Activated T-cell treated with anti-CD3 and anti-CD28 coated beads, Interleukin-2, amount 50 U/mL, for 72 hours (primary cell): ENCODE measurements around the gene SYCP1. TPM values are rescaled to one million over a fixed set of nuclear protein-coding genes. Genes with fewer than 3 reads are reported as not detected.
"Not testable (repeated sequence)": the region's sequence is repeated elsewhere in the genome, so short reads cannot be mapped to it uniquely, and the experiment has no call there.

Experiments
- ATAC-seq, 2 donors: fragments of 150-1000 bp; cut with Tn5 transposase; replicated peaks in 1 of 2; 2 replicates each; pipeline ENCODE4 v1.10.0; 2021; ENCODE audit warnings: moderate library complexity in 2 of 2, mild to moderate bottlenecking in 1 of 2
- DNase-seq, 2 donors: peaks; one replicate each; pipeline ENCODE4 v3.0.0; 2021 to 2022; ENCODE audit warnings: mixed read lengths in 1 of 2
- H3K27ac Mint-ChIP-seq: one replicate; pipeline ENCODE4 v1.8.0; 2022; ENCODE audit warnings: mild to moderate bottlenecking, moderate library complexity, mixed read lengths
- H3K27me3 Mint-ChIP-seq: one replicate; pipeline ENCODE4 v1.8.0; 2022; ENCODE audit warnings: low read depth, mixed read lengths
- H3K36me3 Mint-ChIP-seq, 2 donors: one replicate each; pipeline ENCODE4 v1.8.0; 2022; ENCODE audit warnings: mixed read lengths in 2 of 2, mild to moderate bottlenecking in 1 of 2; ENCODE audit not compliant: insufficient read depth in 2 of 2
- H3K4me1 Mint-ChIP-seq: one replicate; pipeline ENCODE4 v1.8.0; 2022; ENCODE audit warnings: low read depth, mixed read lengths
- H3K4me3 Mint-ChIP-seq, 2 donors: one replicate each; pipeline ENCODE4 v1.8.0; 2022; ENCODE audit warnings: mild to moderate bottlenecking in 2 of 2, mixed read lengths in 2 of 2, moderate library complexity in 2 of 2
- H3K9me3 Mint-ChIP-seq, 2 donors: one replicate each; pipeline ENCODE4 v1.8.0; 2022; ENCODE audit warnings: mixed read lengths in 2 of 2
- total RNA-seq, 2 donors: library from RNA; stranded (reverse); gene quantifications; one replicate each; pipeline ENCODE4 v1.2.3, GENCODE V29; 2022

SYCP1 gene
- total RNA-seq, 2 donors from 2014 or later, result not detected

DNA sequence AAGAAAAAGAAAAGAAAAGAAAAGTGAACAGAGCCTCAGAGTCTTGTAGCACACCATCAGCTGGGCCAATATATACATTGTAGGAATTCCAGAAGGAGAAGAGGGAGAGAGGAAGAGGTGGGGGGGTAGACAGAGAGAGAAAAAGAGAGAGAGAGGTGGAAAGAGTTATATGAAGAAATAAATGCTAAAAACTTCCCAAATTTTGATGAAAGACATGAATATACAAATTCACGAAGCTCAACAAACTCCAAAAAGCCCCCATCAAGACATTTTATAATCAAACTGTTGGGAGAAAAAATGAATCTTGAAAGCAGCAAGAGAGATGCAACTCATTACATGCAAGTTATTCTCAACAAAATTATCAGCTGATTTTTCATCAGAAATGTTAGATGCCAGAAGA, 133.4 kb downstream of the SYCP1 start:
- no peak for ATAC-seq
- no peak for DNase-seq
- Mint-ChIP-seq H3K4me1 (no peaks in the 10 kb centered on the region), H3K36me3 (peaks cover 5 to 11% of the 10 kb centered on the region in 2 donors), H3K27ac (no peak overlapping the region), H3K9me3 (peaks cover 10 to 11% of the 10 kb centered on the region in 2 donors), H3K4me3 (no peak overlapping the region), H3K27me3 (peaks cover 4% of the 10 kb centered on the region)

DNA sequence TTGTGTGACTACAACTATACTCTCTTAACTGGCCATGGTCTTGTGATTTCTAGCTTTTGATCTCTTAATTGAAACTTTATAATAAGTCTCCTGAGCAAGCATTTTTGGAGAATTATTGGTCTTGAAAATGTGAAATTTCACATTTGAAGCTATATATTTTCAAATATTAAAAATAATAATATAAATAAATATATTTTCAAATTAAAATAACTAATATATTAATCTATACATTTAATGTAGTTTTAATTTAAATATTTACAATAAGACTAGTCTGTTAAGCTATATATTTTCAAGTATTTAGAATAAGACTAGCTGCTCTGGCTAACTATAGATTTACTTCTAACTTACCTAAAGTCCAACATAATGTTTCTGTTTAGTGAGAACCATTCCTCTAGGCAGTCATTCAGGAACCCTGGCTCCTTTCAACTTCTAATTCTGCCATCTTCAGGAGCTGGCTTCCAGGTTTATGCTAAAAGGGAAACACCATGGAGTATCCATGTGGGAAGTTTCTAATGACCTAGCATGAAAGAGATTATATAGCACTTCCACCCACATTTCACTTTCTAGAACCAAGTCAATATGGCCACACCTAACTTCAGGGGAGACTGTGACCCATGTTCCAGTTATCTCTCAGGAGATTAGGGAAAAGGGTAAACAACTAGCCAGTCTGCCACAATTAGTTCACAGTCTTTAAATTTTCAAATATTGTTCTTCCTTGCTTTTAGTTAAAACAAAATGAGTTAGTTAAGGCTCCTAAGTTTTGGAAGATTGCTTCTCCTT, 143.0 kb downstream of the SYCP1 start:
- H3K9me3 Mint-ChIP-seq, result no peaks in the 10 kb centered on the region

DNA sequence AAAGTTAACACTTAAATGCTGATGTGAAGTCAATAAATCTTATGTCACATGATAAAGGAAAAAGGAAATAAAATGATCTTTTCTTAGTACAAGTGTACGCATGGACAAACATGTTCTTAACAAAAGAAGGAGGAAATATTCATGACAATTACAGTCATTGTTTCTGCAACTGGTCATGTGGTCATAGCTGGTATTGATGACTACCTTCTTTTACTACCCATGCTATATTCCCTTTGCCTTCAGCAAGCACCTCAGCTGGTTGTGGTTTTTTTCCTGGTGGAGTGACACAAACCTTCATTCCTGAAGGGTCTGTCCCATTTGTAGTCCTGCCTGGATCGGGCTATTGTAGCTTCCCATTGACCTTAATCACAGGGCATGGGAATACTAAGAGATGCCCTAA, 151.5 kb downstream of the SYCP1 start:
- no peak for DNase-seq
- H3K36me3 Mint-ChIP-seq, result peaks cover 0 to 2% of the 10 kb centered on the region in 2 donors
- ATAC-seq, result no peak
- H3K4me3 Mint-ChIP-seq, result no peak overlapping the region
- peaks cover 0 to 2% of the 10 kb centered on the region in 2 donors for H3K9me3 Mint-ChIP-seq
- H3K4me1 Mint-ChIP-seq, result no peaks in the 10 kb centered on the region
- H3K27ac Mint-ChIP-seq, result no peak overlapping the region
- H3K27me3 Mint-ChIP-seq, result peaks cover 6% of the 10 kb centered on the region

More for the DNA sequence above, 143.0 kb downstream of the SYCP1 start:
- Mint-ChIP-seq H3K4me3 (no peak overlapping the region), H3K36me3 (no peaks in the 10 kb centered on the region), H3K4me1 (no peaks in the 10 kb centered on the region), H3K27me3 (peaks cover 6% of the 10 kb centered on the region), H3K27ac (no peak overlapping the region)
- ATAC-seq (no peak), DNase-seq (no peak)

DNA sequence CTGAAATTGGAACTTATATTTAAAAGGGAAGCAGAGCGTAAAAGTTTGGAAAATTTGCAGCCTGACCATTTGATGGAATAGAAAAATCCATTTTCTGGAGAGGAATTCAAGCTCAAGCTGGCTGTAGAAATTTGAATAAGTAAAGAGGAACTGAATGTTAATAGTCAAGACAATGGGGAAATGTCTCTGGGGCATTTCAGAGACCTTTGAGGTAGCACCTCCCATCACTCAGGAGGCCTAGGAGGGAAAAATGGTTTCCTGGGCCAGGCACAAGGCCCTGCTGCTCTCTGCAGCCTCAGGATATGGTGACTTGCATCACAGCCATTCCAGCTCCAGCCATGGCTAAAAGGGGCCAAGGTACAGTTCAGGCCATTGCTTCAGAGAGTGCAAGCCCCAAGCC, 157.3 kb downstream of the SYCP1 start:
- no peaks in the 10 kb centered on the region for H3K27me3 Mint-ChIP-seq
- no peak overlapping the region for H3K27ac Mint-ChIP-seq
- no peaks in the 10 kb centered on the region for H3K4me1 Mint-ChIP-seq
- DNase-seq (no peak), ATAC-seq (no peak)
- H3K4me3 Mint-ChIP-seq, result no peak overlapping the region
- peaks cover 2% of the 10 kb centered on the region in 2 donors for H3K9me3 Mint-ChIP-seq
- H3K36me3 Mint-ChIP-seq, result no peaks in the 10 kb centered on the region

DNA sequence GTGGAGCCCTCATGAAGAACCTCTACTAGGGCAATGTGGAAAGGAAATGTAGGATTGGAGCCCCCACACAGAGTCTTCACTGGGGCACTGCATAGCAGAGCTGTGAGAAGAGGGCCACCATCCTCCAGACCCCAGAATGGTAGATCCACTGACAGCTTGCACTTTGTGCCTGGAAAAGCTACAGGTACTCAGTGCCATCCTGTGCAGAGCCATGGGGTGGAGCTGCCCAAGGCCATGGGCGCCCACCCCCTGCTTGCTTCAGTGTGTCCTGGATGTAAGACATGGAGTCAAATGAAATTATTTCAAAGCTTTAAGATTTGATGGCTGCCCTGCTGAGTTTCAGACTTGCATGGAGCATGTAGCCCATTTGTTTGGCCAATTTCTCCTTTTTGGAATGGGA, 157.8 kb downstream of the SYCP1 start:
- ATAC-seq (no peak), DNase-seq (no peak)
- peaks cover 2 to 4% of the 10 kb centered on the region in 2 donors for H3K9me3 Mint-ChIP-seq
- H3K4me1 Mint-ChIP-seq, result no peaks in the 10 kb centered on the region
- no peaks in the 10 kb centered on the region for H3K27me3 Mint-ChIP-seq
- no peaks in the 10 kb centered on the region for H3K36me3 Mint-ChIP-seq
- no peak overlapping the region for H3K4me3 Mint-ChIP-seq
- no peak overlapping the region for H3K27ac Mint-ChIP-seq

DNA sequence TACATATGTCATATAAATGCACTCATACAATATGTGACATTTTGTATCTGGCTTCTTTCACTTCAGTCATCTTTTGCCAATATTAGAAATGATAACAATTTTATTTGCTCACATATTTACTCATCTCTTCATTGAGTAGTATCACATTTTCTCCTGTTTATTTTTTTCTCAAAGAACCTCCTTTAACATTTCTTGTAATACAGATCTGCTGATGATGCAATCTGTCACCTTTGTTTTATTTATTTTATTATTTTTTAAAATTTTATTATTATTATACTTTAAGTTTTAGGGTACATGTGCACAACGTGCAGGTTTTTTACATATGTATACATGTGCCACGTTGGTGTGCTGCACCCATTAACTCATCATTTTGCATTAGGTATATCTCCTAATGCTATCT, 159.1 kb downstream of the SYCP1 start:
- Mint-ChIP-seq H3K36me3 (no peaks in the 10 kb centered on the region), H3K9me3 (peaks cover 2 to 4% of the 10 kb centered on the region in 2 donors), H3K4me3 (no peak overlapping the region), H3K27me3 (no peaks in the 10 kb centered on the region), H3K27ac (no peak overlapping the region), H3K4me1 (no peaks in the 10 kb centered on the region)
- no peak for ATAC-seq
- DNase-seq, result no peak

DNA sequence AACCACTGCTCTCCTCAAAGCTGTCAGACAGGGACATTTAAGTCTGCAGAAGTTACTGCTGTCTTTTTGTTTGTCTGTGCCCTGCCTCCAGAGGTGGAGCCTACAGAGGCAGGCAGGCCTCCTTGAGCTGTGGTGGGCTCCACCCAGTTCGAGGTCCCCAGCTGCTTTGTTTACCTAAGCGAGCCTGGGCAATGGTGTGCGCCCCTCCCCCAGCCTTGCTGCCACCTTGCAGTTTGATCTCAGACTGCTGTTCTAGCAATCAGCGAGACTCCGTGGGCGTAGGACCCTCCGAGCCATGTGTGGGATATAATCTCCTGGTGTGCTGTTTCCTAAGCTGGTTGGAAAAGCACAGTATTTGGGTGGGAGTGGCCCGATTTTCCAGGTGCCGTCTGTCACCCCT, 164.9 kb downstream of the SYCP1 start:
- H3K27me3 Mint-ChIP-seq, result peaks cover 11% of the 10 kb centered on the region
- not testable (repeated sequence) for H3K9me3 Mint-ChIP-seq, DNase-seq, H3K4me1 Mint-ChIP-seq, H3K36me3 Mint-ChIP-seq, H3K4me3 Mint-ChIP-seq, ATAC-seq, H3K27ac Mint-ChIP-seq

DNA sequence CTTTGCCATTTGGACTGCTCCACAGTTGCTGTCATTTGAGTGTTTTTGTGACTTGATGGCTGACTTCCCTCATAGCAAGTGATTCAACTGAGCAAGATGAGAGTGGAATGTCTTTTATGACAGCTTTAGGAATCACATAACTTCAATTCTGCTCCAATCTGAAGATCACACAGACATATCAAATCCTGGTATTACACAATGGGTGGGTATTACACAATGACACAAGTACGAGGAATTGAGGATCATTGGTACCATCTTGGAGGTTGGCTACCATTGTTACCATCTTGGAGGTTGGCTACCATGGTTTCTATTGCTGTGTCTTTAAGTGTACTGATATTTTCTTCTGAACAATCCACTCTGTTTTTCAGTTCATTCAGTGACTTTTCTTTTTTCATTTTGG, 166.5 kb downstream of the SYCP1 start:
- peaks cover 1 to 3% of the 10 kb centered on the region in 2 donors for H3K9me3 Mint-ChIP-seq
- no peaks in the 10 kb centered on the region for H3K36me3 Mint-ChIP-seq
- H3K27me3 Mint-ChIP-seq, result peaks cover 11% of the 10 kb centered on the region
- H3K4me3 Mint-ChIP-seq, result no peak overlapping the region
- ATAC-seq (no peak), DNase-seq (no peak)
- H3K4me1 Mint-ChIP-seq, result no peaks in the 10 kb centered on the region
- H3K27ac Mint-ChIP-seq, result no peak overlapping the region

DNA sequence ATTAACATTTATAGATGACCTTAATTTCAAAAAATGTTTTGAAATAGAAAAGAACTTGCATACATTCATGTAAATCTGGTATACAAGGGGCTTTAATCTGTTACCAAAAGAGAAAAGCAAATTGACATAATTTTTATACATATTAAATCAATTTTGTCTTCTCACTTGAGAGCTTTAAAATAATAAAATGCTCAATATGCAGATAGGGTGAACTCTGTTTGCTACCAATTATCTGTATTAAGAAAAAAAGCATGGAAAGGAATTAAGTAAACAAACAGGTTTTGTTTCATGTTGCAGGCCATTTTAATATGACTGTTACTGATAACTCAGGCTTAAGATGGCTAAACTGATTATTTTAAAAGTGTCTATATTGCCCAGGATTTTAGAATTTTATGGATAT, 168.9 kb downstream of the SYCP1 start:
- Mint-ChIP-seq H3K36me3 (no peaks in the 10 kb centered on the region), H3K27me3 (peaks cover 11% of the 10 kb centered on the region), H3K4me1 (no peaks in the 10 kb centered on the region), H3K27ac (no peak overlapping the region), H3K4me3 (no peak overlapping the region), H3K9me3 (no peaks in the 10 kb centered on the region)
- DNase-seq, result no peak
- ATAC-seq, result no peak

DNA sequence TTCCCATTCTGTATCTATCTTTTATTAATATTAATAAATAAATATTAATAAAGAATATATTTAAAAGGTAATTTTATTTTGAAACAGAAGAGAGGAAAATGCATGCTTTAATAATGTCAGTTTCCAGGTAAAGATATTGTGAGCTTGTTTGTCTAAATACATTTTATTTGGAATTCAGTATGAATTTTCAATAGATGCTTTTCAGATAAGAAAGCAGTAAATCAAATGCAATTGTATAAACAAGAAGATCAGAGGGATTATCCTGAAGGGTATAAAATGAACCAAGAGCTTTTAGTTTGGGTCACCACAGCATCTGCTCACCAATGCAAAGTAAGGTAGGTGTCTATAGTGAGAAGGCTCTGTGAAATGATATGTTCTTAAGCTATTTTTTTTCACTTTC, 174.9 kb downstream of the SYCP1 start, which contains the start of gene TSHB:
Gene TSHB (plus strand): TSS at position 301 of the 400 bp plus-strand sequence. CDS start 3,537 bp downstream, outside the sequence.
- H3K4me1 Mint-ChIP-seq, result no peaks in the 10 kb centered on the region
- no peaks in the 10 kb centered on the region for H3K36me3 Mint-ChIP-seq
- no peaks in the 10 kb centered on the region for H3K27me3 Mint-ChIP-seq
- DNase-seq (no peak), ATAC-seq (no peak)
- no peak within 1 kb of the TSS for H3K27ac Mint-ChIP-seq
- H3K9me3 Mint-ChIP-seq, result no peaks in the 10 kb centered on the region
- no peak within 1 kb of the TSS for H3K4me3 Mint-ChIP-seq

DNA sequence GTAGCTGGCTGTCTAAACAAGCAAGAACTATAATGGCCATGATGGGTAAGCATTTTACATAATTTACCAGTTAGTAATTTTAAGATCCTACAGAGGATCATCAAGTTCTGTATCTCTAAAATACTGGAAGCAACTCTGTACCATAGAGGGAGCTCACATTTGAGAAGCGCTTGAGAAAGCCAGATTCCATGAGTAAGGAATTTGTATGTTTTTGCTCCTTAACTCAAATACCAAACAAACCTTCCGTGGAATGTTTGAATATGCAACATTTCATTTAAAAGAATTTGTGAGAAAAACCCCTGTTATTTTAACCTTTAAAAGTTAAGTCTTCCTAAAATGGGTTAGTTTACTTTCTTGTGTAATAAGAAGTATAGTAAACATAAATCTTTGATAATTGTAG, 176.9 kb downstream of the SYCP1 start:
- DNase-seq, result no peak
- Mint-ChIP-seq H3K36me3 (no peaks in the 10 kb centered on the region), H3K27me3 (no peaks in the 10 kb centered on the region), H3K4me1 (no peaks in the 10 kb centered on the region), H3K27ac (no peak overlapping the region), H3K9me3 (no peaks in the 10 kb centered on the region), H3K4me3 (no peak overlapping the region)
- no peak for ATAC-seq

DNA sequence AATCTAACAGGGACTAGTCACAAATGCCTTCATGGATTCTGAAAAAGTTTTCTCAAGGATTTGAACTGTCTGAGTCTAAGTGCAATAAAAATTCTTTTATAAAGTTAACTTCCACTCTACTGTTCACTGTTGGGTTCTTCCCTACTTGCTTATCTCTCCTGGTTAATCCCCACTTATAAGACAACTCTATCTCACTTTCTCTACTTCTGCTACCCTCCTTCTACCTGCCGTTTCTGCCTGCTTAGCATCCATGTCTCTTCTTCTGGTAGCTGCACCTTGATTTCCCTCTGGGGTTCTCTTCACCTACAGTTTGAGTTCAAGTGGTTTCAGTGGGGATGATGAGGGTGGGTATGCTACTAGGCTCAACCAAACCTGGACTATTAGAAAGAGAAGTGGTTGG, 181.0 kb downstream of the SYCP1 start:
- no peak overlapping the region for H3K27ac Mint-ChIP-seq
- H3K36me3 Mint-ChIP-seq, result no peaks in the 10 kb centered on the region
- H3K27me3 Mint-ChIP-seq, result no peaks in the 10 kb centered on the region
- ATAC-seq (no peak), DNase-seq (no peak)
- no peak overlapping the region for H3K4me3 Mint-ChIP-seq
- H3K9me3 Mint-ChIP-seq, result no peaks in the 10 kb centered on the region
- no peaks in the 10 kb centered on the region for H3K4me1 Mint-ChIP-seq

DNA sequence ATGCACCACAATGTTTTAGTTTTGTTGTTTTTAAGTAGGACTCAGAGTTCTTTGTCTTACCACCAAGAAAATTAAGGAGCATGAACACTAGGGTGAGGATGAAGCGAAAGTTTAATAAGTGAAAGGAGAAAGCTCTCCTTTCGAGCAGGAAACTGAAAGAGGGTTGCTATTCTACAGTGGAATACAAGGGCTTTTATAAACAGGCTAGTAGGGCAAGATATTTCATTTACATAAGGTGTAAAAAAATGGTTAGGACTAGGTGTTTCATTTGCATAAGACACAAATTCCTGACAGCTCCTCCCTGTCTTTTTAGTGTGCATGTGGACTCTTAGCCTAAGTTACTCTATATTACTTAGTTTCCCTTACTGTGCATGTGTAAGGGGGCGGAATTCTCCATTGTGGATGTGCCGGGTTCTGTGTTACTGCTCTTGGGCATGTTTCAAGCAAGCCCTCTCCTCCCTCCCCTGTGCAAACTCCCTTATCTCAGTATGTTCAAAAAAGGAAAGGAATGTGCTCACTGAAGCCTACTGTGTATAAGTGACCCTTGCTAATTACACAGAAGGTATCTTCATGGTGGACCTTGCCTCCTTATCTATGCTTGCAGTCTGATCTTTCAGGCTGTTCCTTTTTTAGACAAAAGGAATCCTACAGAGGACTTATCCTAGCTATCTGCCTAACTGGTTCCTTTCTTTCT, 182.3 kb downstream of the SYCP1 start:
- DNase-seq, result no peak
- no peaks in the 10 kb centered on the region for H3K27me3 Mint-ChIP-seq
- H3K9me3 Mint-ChIP-seq, result no peaks in the 10 kb centered on the region
- H3K4me1 Mint-ChIP-seq, result no peaks in the 10 kb centered on the region
- H3K36me3 Mint-ChIP-seq, result no peaks in the 10 kb centered on the region
- ATAC-seq, result no peak
- no peak overlapping the region for H3K27ac Mint-ChIP-seq
- H3K4me3 Mint-ChIP-seq, result no peak overlapping the region
